ENCODE measurements around the gene NRARP.

DNA sequence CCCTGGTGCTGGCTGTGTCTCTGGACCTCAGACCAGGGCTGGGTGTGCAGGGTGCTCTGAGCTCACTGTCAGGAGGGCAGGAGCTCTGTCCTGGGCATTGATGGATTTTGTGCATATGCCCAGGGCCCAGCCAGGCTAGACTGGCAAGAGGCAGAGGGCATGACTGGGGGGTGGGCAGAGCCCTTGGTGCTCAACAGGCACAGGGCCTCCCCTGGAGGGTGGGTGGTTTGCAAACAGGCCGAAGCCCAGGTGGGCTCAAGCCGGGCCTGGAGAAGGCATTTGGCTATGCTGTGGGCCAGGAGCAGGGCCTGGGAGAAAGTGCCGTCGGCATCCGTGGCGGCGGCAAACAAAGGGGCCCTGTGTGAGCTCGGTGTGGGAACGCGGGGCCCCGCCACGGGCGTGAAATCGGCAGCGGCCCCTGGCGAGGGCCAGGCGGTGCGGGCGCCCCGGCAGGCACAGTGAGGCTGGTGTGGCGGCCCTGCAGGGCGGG is 1.9 kb upstream of the NRARP start:
- TF ChIP-seq, protein P1, sequence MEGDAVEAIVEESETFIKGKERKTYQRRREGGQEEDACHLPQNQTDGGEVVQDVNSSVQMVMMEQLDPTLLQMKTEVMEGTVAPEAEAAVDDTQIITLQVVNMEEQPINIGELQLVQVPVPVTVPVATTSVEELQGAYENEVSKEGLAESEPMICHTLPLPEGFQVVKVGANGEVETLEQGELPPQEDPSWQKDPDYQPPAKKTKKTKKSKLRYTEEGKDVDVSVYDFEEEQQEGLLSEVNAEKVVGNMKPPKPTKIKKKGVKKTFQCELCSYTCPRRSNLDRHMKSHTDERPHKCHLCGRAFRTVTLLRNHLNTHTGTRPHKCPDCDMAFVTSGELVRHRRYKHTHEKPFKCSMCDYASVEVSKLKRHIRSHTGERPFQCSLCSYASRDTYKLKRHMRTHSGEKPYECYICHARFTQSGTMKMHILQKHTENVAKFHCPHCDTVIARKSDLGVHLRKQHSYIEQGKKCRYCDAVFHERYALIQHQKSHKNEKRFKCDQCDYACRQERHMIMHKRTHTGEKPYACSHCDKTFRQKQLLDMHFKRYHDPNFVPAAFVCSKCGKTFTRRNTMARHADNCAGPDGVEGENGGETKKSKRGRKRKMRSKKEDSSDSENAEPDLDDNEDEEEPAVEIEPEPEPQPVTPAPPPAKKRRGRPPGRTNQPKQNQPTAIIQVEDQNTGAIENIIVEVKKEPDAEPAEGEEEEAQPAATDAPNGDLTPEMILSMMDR (IDR thresholded peaks at IDR 0.05) = no peak
- TF ChIP-seq POLR2A (IDR thresholded peaks at IDR 0.05) = no peak
